IMR-90 (cell line): Measurements from ENCODE around the gene CDK14.

Experiments
- CEBPB ChIP-seq: IDR thresholded peaks from 2 replicates; pipeline ENCODE4 v1.6.1; 2012; ENCODE audit warnings: low read depth, low read length, improper control_type of control experiment
- CHD1 ChIP-seq: IDR thresholded peaks from 2 replicates; pipeline ENCODE4 v1.6.1; 2012; ENCODE audit warnings: low read depth, low read length, improper control_type of control experiment
- FOS ChIP-seq: fragments of 150-350 bp; IDR thresholded peaks from 2 replicates; pipeline ENCODE4 v1.6.1; 2016; ENCODE audit warnings: low read depth, low read length
- MAZ ChIP-seq: IDR thresholded peaks from 2 replicates; pipeline ENCODE4 v1.6.1; 2012; ENCODE audit warnings: low read depth, mild to moderate bottlenecking, low read length, improper control_type of control experiment, moderate library complexity, borderline replicate concordance
- MXI1 ChIP-seq: IDR thresholded peaks from 2 replicates; pipeline ENCODE4 v1.6.1; 2012; ENCODE audit warnings: low read depth, mild to moderate bottlenecking, low read length, moderate library complexity, borderline replicate concordance
- NFE2L2 ChIP-seq: fragments of 150-350 bp; IDR thresholded peaks from 2 replicates; pipeline ENCODE4 v1.6.1; 2016; ENCODE audit warnings: low read depth, mild to moderate bottlenecking, low read length
- POLR2A ChIP-seq: IDR thresholded peaks from 2 replicates; pipeline ENCODE4 v1.6.1; 2012; ENCODE audit warnings: mild to moderate bottlenecking, low read depth, low read length
- RAD21 ChIP-seq: IDR thresholded peaks from 2 replicates; pipeline ENCODE4 v1.6.1; 2012; ENCODE audit warnings: low read length, improper control_type of control experiment
- RCOR1 ChIP-seq: IDR thresholded peaks from 2 replicates; pipeline ENCODE4 v1.6.1; 2012; ENCODE audit warnings: mild to moderate bottlenecking, low read length, improper control_type of control experiment; ENCODE audit not compliant: insufficient replicate concordance
- RFX5 ChIP-seq: IDR thresholded peaks from 2 replicates; pipeline ENCODE4 v1.8.0; 2012; ENCODE audit warnings: low read depth, mild to moderate bottlenecking, low read length, moderate library complexity
- SMC3 ChIP-seq: fragments of 150-350 bp; IDR thresholded peaks from 2 replicates; pipeline ENCODE4 v1.6.1; 2016; ENCODE audit warnings: low read depth, mild to moderate bottlenecking, antibody characterized with exemption, low read length, moderate library complexity
- TF ChIP-seq, protein P1 (sequence below): conservative IDR thresholded peaks from 2 replicates; pipeline ENCODE4 v1.5.1; 2012; ENCODE audit warnings: mild to moderate bottlenecking, low read depth, low read length, improper control_type of control experiment
- TF ChIP-seq, protein P2 (sequence below): fragments of 150-350 bp; IDR thresholded peaks from 2 replicates; pipeline ENCODE4 v1.6.1; 2017; ENCODE audit warnings: mild to moderate bottlenecking, antibody characterized with exemption, low read length, low read depth

DNA sequence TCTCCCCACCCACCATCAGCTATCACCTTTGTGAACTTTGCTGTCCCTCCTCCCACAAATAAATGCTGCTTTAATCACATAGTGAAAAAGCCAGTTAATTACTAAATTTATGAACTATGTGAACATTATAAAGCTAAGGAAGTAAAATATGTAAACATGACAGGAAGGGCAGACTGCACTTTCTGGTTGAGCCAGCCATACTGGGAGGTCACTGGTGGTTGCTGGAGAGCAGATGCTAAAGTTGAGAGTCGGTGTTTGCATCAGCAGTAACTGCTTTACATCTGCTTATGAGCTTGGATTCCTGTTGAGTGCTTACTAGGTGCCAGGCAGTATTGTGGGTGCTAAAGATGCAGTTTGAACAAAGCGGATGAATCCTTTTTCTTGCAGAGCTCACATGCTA lies 458.3 kb downstream of the CDK14 start:
- TF ChIP-seq MXI1 (no peak), POLR2A (no peak), CEBPB (no peak), CHD1 (no peak), RCOR1 (no peak), FOS (no peak), RAD21 (no peak), RFX5 (no peak), SMC3 (no peak), NFE2L2 (no peak), MAZ (no peak)
- TF ChIP-seq, protein P1, sequence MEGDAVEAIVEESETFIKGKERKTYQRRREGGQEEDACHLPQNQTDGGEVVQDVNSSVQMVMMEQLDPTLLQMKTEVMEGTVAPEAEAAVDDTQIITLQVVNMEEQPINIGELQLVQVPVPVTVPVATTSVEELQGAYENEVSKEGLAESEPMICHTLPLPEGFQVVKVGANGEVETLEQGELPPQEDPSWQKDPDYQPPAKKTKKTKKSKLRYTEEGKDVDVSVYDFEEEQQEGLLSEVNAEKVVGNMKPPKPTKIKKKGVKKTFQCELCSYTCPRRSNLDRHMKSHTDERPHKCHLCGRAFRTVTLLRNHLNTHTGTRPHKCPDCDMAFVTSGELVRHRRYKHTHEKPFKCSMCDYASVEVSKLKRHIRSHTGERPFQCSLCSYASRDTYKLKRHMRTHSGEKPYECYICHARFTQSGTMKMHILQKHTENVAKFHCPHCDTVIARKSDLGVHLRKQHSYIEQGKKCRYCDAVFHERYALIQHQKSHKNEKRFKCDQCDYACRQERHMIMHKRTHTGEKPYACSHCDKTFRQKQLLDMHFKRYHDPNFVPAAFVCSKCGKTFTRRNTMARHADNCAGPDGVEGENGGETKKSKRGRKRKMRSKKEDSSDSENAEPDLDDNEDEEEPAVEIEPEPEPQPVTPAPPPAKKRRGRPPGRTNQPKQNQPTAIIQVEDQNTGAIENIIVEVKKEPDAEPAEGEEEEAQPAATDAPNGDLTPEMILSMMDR = no peak
- TF ChIP-seq, protein P2, sequence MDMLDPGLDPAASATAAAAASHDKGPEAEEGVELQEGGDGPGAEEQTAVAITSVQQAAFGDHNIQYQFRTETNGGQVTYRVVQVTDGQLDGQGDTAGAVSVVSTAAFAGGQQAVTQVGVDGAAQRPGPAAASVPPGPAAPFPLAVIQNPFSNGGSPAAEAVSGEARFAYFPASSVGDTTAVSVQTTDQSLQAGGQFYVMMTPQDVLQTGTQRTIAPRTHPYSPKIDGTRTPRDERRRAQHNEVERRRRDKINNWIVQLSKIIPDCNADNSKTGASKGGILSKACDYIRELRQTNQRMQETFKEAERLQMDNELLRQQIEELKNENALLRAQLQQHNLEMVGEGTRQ = no peak
